Spleen (tissue), 7 donors: Measurements from ENCODE around the gene MSANTD2.

Experiments
- CTCF ChIP-seq, 11 experiments: fragments of 200-600 bp in 7 of 11; fragments of 450-650 bp in 4 of 11; sonication (generic) in 4 of 11; IDR thresholded peaks in 8 of 11; conservative IDR thresholded peaks in 3 of 11; 1 replicate in 7 of 11; 2 replicates in 4 of 11; pipeline versions ENCODE4 v1.4.0 to v1.8.0; 2016 to 2021; ENCODE audit warnings: antibody characterized with exemption in 11 of 11, inconsistent platforms in 4 of 11, mild to moderate bottlenecking in 1 of 11
- POLR2A ChIP-seq, 3 donors: fragments of 450-650 bp; IDR thresholded peaks; one replicate each; pipeline ENCODE4 v1.5.1; 2017; ENCODE audit warnings: antibody characterized with exemption in 3 of 3, mild to moderate bottlenecking in 1 of 3
- donor health status: DM: no; HTN: no; CAD: no; lungs with moderate emphysema.
- donor health status: DM: no; HTN: no; CAD: no.
- donor health status: DM: no; HTN: no; CAD: no.

GRCh38 chr11:124830749-124831148 is 30.5 kb upstream of the MSANTD2 start:
- TF ChIP-seq CTCF (IDR thresholded peaks at IDR 0.05 in 8 of 11, conservative IDR thresholded peaks at IDR 0.05 in 3 of 11) (no peak), POLR2A (IDR thresholded peaks at IDR 0.05) (no peak)
